ENCODE measurements around the gene CWC25. TPM values are rescaled to one million over a fixed set of nuclear protein-coding genes. Genes with fewer than 3 reads are reported as not detected.
A peak's percentile ranks its signal among the peaks of the same experiment; 100 is the strongest.

The CWC25 gene
- total and polyA plus RNA-seq, 2 experiments from 2014 or later: 11.6 to 29.8 TPM

GRCh38 chr17:38850374-38850773 lies 25.3 kb upstream of the CWC25 start:
- ATAC-seq (no peak), DNase-seq (ENCODE audit: low spot score) (no peak)
- Histone ChIP-seq H2AFZ (no peak overlapping the region), H3K36me3 (ENCODE audit: insufficient read depth) (peaks cover 59% of the 10 kb centered on the region), H3K4me2 (peak overlapping the region; percentile 100), H3K4me1 (ENCODE audit: insufficient read depth) (peaks cover 23% of the 10 kb centered on the region), H3F3A (replicated peaks; ENCODE audit: low read depth) (peaks cover 80% of the 10 kb centered on the region), H3K27ac (ENCODE audit: low read depth) (peak overlapping the region; percentile 88; the same call in 1 of the 2 replicates), H3K9me2 (ENCODE audit: insufficient read depth) (no peaks in the 10 kb centered on the region), H3K27me3 (ENCODE audit: insufficient read depth) (no peaks in the 10 kb centered on the region), H4K20me1 (replicated peaks; ENCODE audit: insufficient read depth) (peaks cover 50% of the 10 kb centered on the region), H3K4me3 (peak overlapping the region; percentile 100), H3K79me2 (replicated peaks; ENCODE audit: insufficient read depth) (peaks cover 46% of the 10 kb centered on the region)
- H3K27me3 Mint-ChIP-seq (ENCODE audit: insufficient read depth, low read depth, poor library complexity): peaks cover 22% of the 10 kb centered on the region
- H3K36me3 Mint-ChIP-seq (ENCODE audit: low read depth): peaks cover 78% of the 10 kb centered on the region
- peaks cover 18% of the 10 kb centered on the region; the same call in 2 of the 3 replicates for H3K4me1 Mint-ChIP-seq
- H3K9me3 Mint-ChIP-seq: peaks cover 6% of the 10 kb centered on the region; the same call in 1 of the 3 replicates
- H3K4me3 Mint-ChIP-seq: peak overlapping the region; percentile 100
- TF ChIP-seq ZNF114 (CRISPR knock-in tag; IDR thresholded peaks at IDR 0.05) (no peak), ZNF331 (CRISPR knock-in tag; IDR thresholded peaks at IDR 0.05; ENCODE audit: low read depth) (no peak), EZH2phosphoT487 (IDR thresholded peaks at IDR 0.05; ENCODE audit: unreplicated experiment) (no peak), NANOG (IDR thresholded peaks at IDR 0.05; ENCODE audit: borderline replicate concordance) (no peak), EZH2 (IDR thresholded peaks at IDR 0.05; ENCODE audit: low read depth, unreplicated experiment) (no peak), CREB1 (CRISPR knock-in tag; IDR thresholded peaks at IDR 0.05; ENCODE audit: low read depth) (no peak), ZNF462 (CRISPR knock-in tag; IDR thresholded peaks at IDR 0.05) (no peak)
- TF ChIP-seq, protein P1, sequence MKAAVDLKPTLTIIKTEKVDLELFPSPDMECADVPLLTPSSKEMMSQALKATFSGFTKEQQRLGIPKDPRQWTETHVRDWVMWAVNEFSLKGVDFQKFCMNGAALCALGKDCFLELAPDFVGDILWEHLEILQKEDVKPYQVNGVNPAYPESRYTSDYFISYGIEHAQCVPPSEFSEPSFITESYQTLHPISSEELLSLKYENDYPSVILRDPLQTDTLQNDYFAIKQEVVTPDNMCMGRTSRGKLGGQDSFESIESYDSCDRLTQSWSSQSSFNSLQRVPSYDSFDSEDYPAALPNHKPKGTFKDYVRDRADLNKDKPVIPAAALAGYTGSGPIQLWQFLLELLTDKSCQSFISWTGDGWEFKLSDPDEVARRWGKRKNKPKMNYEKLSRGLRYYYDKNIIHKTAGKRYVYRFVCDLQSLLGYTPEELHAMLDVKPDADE (IDR thresholded peaks at IDR 0.05): no peak
- peak overlapping the region; percentile 31 for H3K27ac Mint-ChIP-seq

Measured in GM23338 (cell line).